ENCODE data around the gene TMEM101. TPM values are rescaled to one million over a fixed set of nuclear protein-coding genes. Genes with fewer than 3 reads are reported as not detected.

Gene TMEM101
- total and polyA plus RNA-seq, 2 of the 8 experiments (the other 6 are each of a cell fraction or from before 2014, with no cell fraction given) = 16.1 to 44.7 TPM

DNA sequence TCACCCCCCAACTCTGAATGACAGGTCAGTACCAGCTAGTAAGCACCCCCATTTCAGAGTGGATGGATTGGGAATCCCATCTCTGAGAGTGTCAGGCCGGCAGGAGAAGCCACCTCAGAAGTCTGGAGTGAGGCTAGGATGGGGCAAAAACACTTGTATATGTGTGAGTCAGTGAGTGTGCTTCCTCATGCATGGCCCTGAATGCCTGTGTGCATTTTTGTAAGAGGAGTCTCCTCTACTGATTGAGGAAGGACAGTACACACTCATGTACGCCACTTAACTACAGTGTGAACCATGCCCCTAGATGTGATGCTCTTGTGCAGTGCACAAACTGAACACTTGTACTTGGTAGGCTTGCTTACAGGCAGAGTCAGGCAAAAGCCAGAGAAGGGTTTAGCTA, 32.6 kb downstream of the TMEM101 start:
- Histone ChIP-seq H3K4me3 (ENCODE audit: extremely low read depth in 1 of 4, insufficient read depth in 2 of 4, low read depth in 3 of 4, low read length in 4 of 4) (no peak overlapping the region), H4K5ac (ENCODE audit: insufficient read length, low read depth, low read length) (no peak overlapping the region), H2BK12ac (ENCODE audit: low read depth, low read length) (0 out of 2 replicates have a peak overlapping the region, but pooled peaks have one; percentile 20), H3K18ac (ENCODE audit: extremely low read depth, low read length) (no peak overlapping the region), H4K8ac (ENCODE audit: extremely low read depth, insufficient read depth, low read length) (no peak overlapping the region), H2BK5ac (ENCODE audit: low read depth, low read length) (no peak overlapping the region), H3K79me1 (ENCODE audit: low read depth, low read length) (no peaks in the 10 kb centered on the region), H3K23me2 (ENCODE audit: low read depth, low read length) (peaks cover 6% of the 10 kb centered on the region), H3K4me1 (replicated peaks in 1 of 4; ENCODE audit: control insufficient read depth in 3 of 4, insufficient read depth in 4 of 4, low read length in 3 of 4) (peaks cover 0 to 4% (median 2%) of the 10 kb centered on the region in 4 experiments; a peak in 3 of 7 replicates), H3K4ac (replicated peaks; ENCODE audit: insufficient read length, low read depth, low read length) (no peak overlapping the region), H4K91ac (replicated peaks; ENCODE audit: insufficient read length, low read length) (no peak overlapping the region), H3K4me2 (ENCODE audit: insufficient read depth in 1 of 2, low read depth in 2 of 2, low read length in 2 of 2) (no peak overlapping the region), H3K27me3 (replicated peaks in 1 of 4; ENCODE audit: control insufficient read depth in 3 of 4, extremely low read depth in 1 of 4, insufficient read depth in 3 of 4, low read length in 3 of 4) (peaks cover 0 to 5% (median 4%) of the 10 kb centered on the region in 4 experiments; a peak in 3 of 7 replicates), H2BK120ac (replicated peaks; ENCODE audit: low read depth, low read length) (no peak overlapping the region), H3K79me2 (ENCODE audit: control insufficient read depth in 1 of 2, insufficient read depth in 2 of 2, low read length in 2 of 2) (no peaks in the 10 kb centered on the region), H4K20me1 (replicated peaks in 1 of 2; ENCODE audit: control insufficient read depth in 1 of 2, insufficient read depth in 2 of 2, low read length in 2 of 2) (no peaks in the 10 kb centered on the region), H3K23ac (ENCODE audit: insufficient read length) (no peak overlapping the region), H2AK5ac (ENCODE audit: low read depth, low read length) (no peak overlapping the region), H2AFZ (ENCODE audit: low read length) (no peak overlapping the region), H3K36me3 (ENCODE audit: control insufficient read depth in 2 of 4, insufficient read depth in 4 of 4, low read length in 3 of 4) (no peaks in the 10 kb centered on the region), H3K9me3 (ENCODE audit: insufficient read depth in 2 of 2, low read depth in 1 of 2, low read length in 1 of 2) (no peaks in the 10 kb centered on the region), H2BK15ac (ENCODE audit: low read length) (no peak overlapping the region), H3K9ac (replicated peaks in 1 of 4; ENCODE audit: extremely low read depth in 1 of 4, low read depth in 3 of 4, low read length in 3 of 4) (no peak overlapping the region), H3K14ac (ENCODE audit: insufficient read length) (no peak overlapping the region), H3K56ac (replicated peaks; ENCODE audit: insufficient read length, low read depth, low read length) (no peak overlapping the region), H3K27ac (ENCODE audit: low read depth, low read length) (no peak overlapping the region), H2BK20ac (ENCODE audit: low read length) (no peak overlapping the region)
- no peak for DNase-seq (ENCODE audit: low read depth in 1 of 2, low spot score in 2 of 2)
- 96% methylated on average over 2 of the region's 2 CpGs; no CpG with 5 or more reads in 1 of the 2 experiments for WGBS, 2 experiments (ENCODE audit: extremely low coverage in 1 of 2, insufficient coverage in 1 of 2, insufficient read length in 1 of 2, insufficient replicate concordance in 2 of 2, low coverage in 1 of 2, low lambda C conversion rate in 2 of 2, missing lambda C conversion rate in 1 of 2)
- POLR2A ChIA-PET (ENCODE audit: partially characterized antibody) = interaction anchor here (0.9 to 1.2 kb wide), 2 partner anchors 12 to 25 kb away, joined by 3 read pairs; no protein-coding TSS in a partner anchor
- TF ChIP-seq, protein P1, sequence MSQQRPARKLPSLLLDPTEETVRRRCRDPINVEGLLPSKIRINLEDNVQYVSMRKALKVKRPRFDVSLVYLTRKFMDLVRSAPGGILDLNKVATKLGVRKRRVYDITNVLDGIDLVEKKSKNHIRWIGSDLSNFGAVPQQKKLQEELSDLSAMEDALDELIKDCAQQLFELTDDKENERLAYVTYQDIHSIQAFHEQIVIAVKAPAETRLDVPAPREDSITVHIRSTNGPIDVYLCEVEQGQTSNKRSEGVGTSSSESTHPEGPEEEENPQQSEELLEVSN (IDR thresholded peaks at IDR 0.05) = no peak
- CTCF ChIA-PET (ENCODE audit: partially characterized antibody) = interaction anchor here (1.0 to 22.7 kb wide), 18 partner anchors 8 to 368 kb away, joined by 3 to 416 read pairs (median 9); partner anchors contain the start of genes ASB16, NAGS and PPY
- no peak for FAIRE-seq

All from H1 (cell line).